Nucleus accumbens (tissue), 56 donors: ENCODE measurements around the gene ZNF121.
"Not testable (repeated sequence)": the region's sequence is repeated elsewhere in the genome, so short reads cannot be mapped to it uniquely, and the experiment has no call there.

Source experiments
- DNase-seq, 56 donors: peaks; one replicate each; lab custom pipeline; 2025; lab: John Stamatoyannopoulos, UW

Gene ZNF121

GRCh38 chr19:9539201-9539600 lies 45.1 kb downstream of the ZNF121 start:
- not testable (repeated sequence) for DNase-seq

GRCh38 chr19:9538183-9539058 lies 45.9 kb downstream of the ZNF121 start, which contains the start of gene ZNF426:
TSS of gene ZNF426 (minus strand) at chr19:9538645. CDS start at chr19:9536232, 2,413 bp downstream.
- peak in 55 of 56 donors; percentile 26 to 91 (median 75) for DNase-seq

GRCh38 chr19:9535934-9536333 lies 48.4 kb downstream of the ZNF121 start:
- no peak for DNase-seq

GRCh38 chr19:9531933-9532332 lies 52.4 kb downstream of the ZNF121 start:
- DNase-seq = no peak

GRCh38 chr19:9528757-9529336 lies 55.5 kb downstream of the ZNF121 start:
- DNase-seq = no peak

- no peak for DNase-seq
These were observed 60.3 kb downstream of the ZNF121 start for GRCh38 chr19:9523885-9524474.
